GM21423 (cell line): ENCODE data around the gene HEYL.

Source experiments
- ATAC-seq: cut with Tn5 transposase; IDR thresholded peaks from one replicate; pipeline ENCODE4 v1.9.1; 2021; ENCODE audit warnings: mild to moderate bottlenecking, moderate library complexity; ENCODE audit not compliant: unreplicated experiment

HEYL gene

DNA sequence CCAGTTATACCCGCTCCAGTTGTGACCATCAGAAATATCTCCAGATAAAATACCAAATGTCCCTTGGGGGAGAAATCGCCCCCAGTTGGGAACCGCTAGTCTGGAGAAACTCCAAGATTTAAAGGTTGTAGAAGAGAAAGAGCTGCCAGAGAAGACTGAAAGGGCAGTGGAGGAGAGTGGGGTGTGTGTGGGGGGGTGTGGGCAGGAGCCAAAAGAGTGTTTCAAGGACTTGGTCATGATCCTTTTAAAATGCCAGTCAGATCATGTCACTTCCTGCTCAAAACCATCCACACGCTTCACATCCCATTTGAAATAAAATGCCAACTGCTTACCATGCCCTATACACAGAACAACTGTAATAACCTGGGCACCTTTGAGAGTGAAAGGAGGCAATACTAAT is 3.4 kb upstream of the HEYL start:
- ATAC-seq: no peak

DNA sequence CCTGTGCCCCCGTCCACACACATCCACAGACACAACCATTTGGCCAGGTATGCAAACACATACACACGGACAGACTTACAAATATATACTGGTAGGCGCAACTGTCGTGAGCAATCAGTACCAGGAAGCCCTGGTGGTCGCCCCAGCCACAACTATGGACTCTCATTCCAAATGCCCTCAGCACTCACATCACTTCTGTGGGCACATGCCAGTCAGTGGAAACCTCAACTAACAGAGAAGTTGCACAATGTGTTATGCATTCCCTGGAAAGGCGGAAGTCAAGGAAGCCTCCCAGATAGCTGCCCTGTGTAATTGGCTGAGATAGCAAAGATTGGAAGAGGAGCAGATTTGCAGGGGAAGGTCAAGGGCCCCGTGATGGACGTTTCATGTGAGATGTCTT is 1.4 kb upstream of the HEYL start:
- no peak for ATAC-seq

DNA sequence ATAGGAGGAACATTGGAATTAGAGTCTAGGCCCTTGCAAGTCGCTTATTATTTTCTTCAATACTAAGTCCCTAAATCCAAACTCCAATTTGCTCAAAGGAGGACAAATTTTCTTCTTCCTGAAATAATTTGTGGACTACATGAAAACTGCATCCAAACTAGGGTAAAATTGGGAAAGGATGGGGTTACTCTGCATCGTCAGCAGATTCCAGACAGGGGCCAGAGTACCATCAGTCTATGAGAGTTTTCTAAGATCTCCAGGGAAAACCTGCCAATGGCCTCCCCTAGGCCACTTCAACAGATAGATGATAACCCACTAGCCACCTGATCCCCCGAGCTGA is 508 bp downstream of the HEYL start:
- no peak for ATAC-seq

DNA sequence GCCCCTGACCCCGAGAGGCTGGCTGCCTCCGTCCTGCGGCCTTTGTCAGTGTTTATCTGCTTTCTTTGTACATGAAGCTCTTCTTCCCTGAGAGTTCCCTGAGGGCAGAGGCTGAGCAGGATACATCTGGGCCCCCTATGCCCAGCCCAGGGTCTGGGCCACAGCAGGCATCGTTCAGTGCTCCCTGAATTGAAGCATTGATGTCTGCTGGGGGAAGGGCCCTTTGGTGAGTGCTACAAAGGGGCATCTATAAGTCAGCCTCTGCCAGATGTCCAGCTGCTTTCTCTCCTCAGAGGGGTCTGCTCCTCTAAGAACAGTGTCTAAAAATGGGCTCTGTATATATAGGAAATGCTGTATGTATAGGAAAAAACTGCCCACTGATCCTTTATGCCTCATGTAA is 2.1 kb downstream of the HEYL start:
- no peak for ATAC-seq

DNA sequence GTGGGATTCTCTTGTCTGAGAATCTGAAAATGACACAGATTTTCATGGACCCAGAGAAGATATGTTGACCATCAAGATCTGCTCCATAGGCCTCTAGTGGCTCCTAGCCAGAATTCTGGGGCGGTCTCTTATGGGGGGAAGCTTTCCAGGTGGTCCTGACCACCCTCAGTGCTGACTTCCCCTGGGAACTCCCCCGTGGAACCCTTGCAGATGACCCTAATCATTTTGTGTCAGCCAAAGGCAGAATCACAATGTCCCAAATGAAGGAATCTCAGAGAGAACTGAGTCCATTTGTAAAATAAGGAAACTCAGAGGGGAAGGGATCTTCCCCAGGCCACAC is 3.6 kb downstream of the HEYL start:
- ATAC-seq: no peak

DNA sequence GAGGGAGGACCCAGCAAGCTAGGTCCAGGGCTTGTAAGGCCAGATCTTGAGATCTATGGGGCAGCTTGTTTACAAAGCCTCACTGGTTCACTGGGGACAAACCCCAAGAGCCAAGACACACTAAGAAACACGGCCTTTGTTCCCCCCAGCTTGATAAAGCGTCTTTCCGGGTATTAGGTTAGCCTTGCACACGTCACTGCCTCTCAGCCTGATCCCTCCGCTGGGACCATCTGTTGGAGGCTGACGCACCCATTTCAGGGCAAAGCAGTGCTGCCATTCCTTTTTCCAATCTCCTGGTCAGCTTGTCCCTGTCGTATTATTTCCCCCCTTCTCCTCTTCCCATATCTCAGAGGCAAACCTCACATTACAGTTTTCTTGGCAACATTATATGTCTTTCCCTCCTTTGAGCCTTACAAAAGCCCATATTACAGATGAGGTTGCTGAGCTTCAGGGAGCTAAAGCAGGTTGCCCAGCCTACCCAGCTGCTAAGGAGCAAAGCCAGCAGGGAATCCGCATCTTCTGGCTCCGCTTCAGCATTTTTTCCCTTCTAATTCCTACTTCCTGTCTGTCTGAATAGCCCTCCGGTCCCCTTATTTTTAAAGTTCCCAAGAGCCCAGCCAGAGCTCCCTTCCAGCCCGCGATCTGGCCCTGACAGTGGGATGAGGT is 4.1 kb downstream of the HEYL start:
- ATAC-seq: no peak

DNA sequence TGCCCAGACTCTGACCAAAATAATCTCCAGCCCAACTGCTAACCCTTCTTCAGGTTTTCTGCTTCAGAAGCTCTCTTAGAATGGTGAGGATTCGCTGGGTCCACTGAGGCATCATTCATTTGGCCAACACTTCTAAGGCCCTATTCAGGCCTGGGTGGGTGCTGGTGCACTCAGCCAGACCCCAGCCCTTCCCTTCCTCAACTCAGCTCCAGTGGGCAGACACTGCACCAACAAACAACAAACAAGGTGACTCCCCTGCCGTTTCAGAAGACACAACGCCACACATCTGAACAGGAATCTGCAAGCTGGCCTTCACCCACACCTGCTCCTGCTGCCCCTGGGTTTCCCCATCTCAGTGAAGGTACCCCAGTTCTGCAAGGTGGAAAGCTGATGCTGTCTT is 6.0 kb downstream of the HEYL start:
- ATAC-seq: no peak

DNA sequence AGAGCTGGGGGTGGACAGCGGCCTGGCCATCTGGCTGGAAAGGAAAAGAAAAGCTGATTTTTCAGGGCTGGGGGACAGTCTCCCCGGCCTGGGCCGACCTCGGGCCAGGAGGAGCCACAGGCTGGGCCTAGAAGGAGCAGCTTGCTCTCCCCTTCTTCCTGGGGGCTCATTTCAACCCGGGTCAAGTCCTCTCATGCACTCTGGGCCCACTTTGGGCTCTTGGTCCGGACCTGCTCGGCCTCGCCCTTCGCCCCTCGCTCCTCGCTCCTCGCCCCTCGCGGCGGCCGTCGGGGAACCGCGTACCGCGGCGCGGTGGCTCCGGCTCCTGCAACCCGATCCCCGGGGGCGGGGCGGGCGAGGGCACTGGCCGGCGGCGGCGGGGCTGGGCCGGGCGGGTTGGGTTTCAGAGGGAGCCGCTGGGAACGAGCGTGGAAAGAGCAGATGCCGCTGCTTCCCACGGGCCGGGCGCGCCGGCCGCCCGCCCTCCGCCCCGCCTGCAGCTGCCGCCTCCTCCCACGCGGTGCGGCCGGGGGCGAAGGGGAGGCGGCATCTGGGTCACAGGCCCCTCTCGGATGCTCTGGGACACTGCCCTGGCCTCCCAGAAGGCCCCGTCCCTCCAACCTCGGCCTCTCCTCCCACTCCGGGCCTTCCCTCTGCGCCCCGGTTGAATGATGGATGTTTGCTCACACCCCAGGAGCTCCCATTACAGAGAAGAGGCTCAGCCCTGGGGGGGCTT is 6.6 kb downstream of the HEYL start:
- ATAC-seq: no peak

DNA sequence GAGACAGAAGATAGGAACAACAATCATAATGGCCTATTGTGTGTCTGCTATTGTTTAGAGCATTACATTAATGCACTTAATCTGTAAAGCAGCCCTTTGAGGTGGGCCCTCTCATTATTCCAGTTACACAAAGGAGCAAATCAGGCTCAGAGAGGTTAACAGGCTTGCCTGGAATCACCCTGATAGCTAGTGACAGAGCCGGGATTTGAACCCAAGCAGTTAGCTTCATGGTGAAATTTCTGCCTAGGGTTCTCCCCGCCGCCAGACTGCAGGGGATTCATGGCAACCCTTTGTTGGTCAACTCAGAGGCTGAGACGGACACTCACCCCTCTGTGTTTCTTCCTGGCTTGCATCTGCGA is 7.1 kb downstream of the HEYL start:
- no peak for ATAC-seq

DNA sequence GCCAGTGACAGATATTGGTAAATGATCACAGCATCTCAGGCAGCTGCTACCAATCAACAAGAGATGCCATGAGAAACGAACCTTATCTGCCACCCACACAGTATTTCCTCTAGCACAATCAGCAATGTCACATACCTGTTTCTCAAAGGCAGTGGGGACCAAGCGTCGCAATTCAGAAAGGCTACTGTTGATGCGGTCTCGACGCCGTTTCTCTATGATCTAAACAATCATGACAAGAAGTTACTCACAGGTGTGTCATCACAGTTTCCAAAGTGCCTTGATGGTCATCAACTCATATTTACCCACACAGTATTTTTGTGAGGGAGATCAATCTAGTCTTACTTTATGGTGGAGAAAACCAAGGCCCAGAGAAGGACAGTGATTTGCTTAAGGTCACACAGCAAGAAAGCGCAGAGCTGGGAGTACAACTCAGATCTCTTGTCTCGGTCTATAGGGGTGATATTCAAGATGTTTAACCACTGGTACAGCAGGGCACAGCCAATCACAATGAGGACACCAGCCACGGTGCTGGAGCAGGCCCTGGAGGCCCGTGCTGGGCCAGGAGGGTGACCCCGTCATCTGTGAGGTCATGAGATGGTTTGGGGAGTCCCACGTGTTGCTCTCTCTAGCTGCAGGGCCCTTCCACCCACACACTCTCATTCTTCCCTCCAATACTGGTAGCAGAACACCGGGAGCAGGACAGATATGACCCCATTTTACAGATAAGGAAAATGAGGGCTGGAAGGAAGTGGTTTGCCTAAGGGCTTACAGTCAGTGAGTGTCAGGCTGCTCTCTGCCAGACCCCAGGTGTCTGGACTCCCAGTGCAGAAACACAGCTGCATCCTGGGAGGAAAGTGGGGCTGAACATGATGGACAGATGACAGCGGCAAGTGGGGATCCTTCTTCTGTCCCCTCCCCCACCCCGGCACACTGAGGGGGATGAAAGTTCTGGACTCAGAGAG is 7.8 kb downstream of the HEYL start:
- no peak for ATAC-seq

DNA sequence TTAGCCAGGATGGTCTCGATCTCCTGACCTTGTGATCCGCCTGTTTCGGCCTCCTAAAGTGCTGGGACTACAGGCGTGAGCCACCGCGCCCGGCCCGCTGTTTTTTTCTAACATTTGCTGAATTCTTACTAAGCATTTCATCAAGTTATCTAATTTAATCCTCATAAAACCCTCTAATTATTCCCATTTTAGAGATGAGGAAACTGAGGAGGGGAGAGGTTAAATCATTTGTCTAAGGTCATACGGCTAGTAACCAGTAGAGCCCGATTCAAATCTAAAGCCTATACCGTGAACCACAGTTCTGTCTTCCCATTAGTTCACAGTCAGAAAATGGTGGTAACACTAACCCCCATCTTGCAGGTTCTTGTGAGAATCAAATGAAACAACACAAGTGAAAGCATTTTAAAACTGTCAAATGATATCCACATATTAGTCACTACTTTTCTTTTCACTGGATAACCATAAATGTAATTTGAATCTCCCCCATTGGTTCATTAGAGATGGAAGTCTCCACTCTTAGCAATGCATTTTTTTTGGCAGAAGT is 10.6 kb downstream of the HEYL start:
- ATAC-seq: no peak

DNA sequence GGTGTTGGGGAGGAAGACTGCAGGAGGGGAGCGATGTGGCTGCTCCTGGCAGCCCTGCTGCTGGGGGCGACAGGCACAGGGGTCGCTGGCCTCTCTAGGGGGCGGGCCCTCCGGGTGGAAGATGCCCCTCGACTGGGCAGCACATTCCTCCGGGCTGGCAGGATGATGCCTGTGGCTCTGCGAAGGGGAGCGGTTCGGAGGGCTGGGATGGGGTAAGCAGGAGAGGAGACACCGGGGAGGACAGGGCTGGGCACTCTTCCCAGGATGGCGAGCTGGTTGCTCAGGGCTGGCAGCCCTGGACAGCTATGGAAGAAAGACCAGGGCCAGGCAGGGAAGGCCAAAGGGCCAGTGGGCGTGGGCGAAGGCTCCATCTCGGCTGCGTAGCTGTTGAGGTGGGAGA is 12.8 kb downstream of the HEYL start:
- no peak for ATAC-seq

DNA sequence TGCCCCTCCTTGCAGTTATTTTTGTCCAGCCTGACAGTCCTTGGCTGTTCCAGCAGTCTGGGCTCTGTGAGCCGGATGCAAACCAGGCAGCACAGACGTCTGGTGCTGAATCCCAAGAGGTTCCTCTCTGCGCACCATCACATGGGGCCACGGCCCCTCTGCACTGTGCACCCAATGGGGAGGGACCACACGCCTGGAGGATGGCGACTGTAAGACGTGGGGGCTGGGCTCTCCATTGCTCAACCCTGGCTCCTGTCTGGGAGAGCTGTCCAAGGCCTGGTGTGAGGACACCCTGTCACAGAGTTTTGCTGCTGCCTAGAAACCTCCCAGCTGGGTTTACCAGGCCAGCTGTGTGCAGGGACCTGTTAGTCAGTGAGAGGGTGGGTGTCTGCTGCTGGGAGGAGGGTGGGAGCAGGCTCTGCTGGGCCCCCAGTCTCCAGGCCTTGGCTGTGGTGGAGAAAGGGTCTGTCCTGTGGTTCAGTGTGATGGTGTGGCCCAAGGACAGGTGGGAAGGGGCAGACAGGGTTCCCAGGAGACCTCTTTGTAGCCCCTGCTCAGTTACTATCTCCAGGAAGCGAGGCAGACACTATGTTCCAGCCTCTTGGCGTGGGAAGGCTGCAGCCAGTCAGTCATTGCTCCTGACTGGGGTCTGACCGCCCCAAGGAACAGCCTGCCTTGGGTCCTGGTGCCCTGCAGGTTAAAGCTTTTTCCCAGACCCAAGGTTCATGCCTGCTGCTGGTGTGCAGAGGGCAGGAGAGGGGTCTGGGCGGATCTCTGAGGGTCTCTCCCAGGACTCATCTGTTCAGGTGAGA is 13.8 kb downstream of the HEYL start:
- ATAC-seq: no peak

DNA sequence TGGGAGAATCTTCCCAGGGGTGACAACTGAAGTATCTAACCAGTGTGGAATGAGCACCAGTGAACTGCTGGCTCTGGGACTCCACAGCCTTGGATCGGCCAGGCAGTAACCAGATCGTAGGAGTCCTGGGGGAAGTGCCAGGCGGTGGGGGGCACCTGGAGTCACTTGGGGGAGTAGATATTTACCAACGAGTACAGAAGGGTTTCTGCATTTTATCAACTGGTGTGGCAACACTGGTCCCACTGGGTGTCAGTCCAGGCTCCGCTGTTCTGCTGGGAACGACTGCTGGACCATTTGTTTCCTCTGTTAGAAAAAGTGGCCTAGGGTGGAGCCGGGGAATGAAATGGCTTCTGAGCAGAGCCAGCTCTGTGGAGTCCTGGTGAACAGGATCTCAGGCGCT is 14.4 kb downstream of the HEYL start:
- ATAC-seq: no peak

DNA sequence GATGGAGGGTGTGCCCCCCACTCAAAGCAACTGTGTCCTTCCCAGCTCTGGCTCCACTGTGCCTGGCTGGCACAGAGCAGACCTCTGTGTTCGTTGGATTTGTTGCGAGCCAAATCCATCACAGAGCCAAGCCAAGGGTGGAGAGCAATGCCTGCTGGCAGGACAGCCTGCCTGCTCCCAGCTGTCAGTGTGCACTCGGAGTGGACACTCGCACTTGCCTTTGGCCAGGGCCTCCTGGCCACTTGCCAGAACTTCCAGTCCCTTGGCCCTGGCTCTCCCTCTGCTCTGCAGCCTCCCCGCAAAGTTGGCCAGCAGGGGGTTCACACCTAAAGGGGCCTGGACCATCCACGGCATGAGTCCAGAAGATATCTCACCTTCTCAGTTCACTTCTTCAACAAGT is 16.4 kb downstream of the HEYL start:
- ATAC-seq: no peak

DNA sequence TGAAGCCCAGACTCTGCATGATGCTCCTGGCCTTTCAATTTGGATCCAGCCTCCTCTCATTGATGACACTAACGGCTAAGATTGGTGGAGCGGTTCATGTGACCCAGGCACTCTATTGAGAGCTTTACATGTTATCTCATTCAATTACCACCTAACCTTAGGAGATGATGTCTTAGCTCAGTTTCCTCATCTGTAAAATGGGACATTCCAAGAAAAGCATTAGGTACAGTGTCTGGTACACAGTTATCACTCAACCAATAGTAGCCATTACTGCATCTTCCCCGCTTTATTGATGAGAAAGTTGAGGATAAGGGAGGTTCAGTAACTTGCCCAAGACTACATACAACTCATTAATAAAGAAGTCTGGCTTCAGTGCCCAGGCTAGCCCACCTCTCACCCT is 17.0 kb downstream of the HEYL start:
- no peak for ATAC-seq

DNA sequence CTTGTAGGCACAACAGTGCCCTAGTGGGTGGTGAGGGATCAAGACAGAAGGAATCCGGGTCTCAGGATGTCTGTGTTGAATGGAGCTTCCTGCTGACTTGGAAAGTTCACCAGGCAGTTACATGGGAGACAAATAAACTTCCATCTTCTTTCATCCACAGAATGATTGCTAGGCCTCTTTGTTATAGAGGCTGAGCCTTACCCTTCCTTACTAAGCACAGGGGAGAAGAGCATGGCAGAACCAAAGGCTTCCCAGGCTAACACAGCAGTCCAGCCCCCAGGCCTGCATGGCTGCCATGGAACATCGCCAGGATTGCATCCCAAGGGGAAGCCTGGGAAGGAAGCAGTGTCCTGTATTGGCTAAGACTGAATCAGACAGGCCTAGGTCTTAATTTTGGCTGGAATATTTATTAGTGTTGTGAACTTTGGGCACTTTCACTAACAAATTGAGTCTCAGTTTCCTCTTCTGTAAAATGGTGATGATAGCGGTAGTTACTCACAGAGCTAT is 18.7 kb downstream of the HEYL start:
- ATAC-seq: no peak

DNA sequence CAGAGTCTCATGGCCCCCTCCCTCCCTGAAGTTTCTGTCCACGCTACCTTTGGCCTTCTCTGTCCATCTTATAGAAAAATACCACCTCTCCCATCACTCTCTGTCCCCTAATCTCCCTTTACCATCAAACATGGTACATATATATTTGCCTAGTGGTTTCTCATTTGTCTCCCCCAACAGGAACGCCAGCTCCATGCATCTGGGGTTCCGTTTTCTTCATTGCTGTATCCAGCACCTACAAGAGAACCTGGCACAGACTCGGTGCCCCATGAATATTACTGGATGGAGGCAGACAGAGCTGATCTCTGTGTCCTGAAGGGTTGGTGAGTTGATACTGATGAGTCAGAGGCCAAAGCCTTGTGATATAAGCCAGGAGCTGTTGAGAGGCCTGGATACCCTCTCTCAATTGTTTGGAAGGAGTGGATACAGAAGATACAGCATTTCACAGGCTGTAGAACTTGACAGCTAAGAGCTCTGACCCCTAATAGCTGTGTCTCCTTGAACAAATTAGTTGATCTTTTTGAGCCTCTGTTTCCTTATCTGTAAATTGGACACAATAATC is 21.9 kb downstream of the HEYL start:
- no peak for ATAC-seq

DNA sequence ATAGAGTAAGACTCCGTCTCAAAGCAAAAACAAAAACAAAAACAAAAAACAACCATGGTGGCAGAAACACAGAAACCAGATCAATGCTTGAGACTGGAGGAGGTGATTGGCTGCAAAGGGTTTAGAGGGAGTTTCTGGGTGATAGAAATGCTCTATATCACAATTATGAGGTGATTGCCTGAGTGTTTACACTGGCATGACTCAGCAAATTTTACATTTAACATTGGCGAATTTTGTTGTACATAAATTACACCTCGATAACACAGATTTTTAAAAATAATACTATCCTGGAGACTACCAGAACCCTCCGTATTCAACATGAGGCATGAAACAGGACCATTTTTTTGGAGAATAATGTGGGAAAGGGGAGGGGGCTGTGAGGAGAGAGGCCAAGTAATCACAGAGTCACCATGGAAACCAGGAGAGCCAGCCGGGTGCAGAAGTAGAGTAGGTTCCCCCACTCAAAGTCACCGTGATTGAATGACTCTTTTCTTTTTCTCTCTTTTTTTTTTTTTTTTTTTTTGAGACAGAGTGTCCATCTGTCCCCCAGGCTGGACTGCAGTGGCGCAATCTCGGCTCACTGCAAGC is 24.3 kb downstream of the HEYL start:
- ATAC-seq: no peak

DNA sequence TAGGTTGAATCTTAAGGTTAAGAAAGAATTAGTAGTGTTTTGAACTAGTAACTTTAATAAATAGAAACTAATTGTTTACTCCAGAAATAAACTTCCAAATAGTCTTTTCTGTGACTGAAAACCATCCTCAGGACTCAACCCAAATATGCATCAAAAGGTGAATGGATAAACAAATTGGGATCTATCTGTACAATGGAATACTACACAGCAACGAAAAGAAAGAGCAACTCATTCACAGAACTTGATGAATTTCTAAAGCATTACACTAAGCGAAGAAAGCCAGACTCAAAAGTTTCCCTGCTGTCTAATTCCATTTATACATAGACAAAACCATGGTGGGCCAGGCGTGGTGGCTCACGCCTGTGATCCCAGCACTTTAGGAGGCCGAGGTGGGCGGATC is 25.0 kb downstream of the HEYL start:
- no peak for ATAC-seq
